ENCODE data around the gene FAM177B. TPM values are rescaled to one million over a fixed set of nuclear protein-coding genes. Genes with fewer than 3 reads are reported as not detected.
"Not testable (repeated sequence)": the region's sequence is repeated elsewhere in the genome, so short reads cannot be mapped to it uniquely, and the experiment has no call there.

Gene FAM177B
- total RNA-seq, 1 experiment from 2014 or later: not detected

GRCh38 chr1:222736470-222736869 lies 532 bp upstream of the FAM177B start:
- no peak for DNase-seq (ENCODE audit: low spot score)
- in situ Hi-C loops (cut with HindIII; ENCODE audit: low sequenced_read_pairs): no loop called here

GRCh38 chr1:222739465-222739864 lies 2.5 kb downstream of the FAM177B start:
- DNase-seq (ENCODE audit: low spot score): no peak
- in situ Hi-C loops (cut with HindIII; ENCODE audit: low sequenced_read_pairs): no loop called here

- DNase-seq (ENCODE audit: low spot score): no peak
- in situ Hi-C loops (cut with HindIII; ENCODE audit: low sequenced_read_pairs): no loop called here
These were observed 2.9 kb downstream of the FAM177B start for GRCh38 chr1:222739929-222740328.

DNA sequence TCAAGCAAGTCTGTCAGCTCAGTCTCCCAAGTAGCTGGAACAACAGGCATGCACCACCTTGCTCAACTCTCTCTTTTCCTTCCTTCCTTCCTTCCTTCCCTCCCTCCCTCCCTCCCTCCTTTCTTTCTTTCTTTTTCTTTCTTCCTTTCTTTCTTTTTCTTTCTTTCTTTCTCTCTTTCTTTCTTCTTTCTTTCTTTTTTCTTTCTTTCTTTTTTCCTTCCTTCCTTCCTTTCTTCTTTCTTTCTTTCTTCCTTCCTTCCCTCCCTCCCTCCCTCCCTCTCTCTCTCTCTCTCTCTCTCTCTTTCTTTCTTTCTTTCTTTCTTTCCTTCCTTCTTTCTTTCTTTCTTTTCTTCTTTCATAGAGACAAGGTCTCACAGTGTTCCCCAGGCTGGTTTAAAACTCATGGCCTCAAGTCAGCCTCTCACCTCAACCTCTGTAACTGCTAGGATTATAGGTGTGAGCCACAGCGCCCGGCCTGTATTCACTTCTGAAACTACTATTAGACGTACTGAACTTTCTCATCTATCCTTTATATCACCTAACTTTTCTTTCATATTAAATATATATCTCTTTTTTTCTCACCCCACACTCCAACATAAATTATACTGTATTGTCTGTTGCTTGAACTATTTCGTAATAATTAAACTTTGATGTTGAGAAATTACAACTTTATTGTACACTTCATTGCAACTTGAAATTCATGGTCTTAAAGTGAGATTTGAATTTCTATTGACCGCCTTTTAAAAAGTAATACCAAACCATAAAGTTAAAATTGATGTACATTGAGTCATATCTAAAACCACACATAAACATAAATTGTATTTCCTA lies 4.8 kb downstream of the FAM177B start:
- DNase-seq (ENCODE audit: low spot score); in situ Hi-C loops (cut with HindIII; ENCODE audit: low sequenced_read_pairs): not testable (repeated sequence)

- in situ Hi-C loops (cut with HindIII; ENCODE audit: low sequenced_read_pairs): no loop called here
- peak; percentile 48 for DNase-seq (ENCODE audit: low spot score)
These were observed 12.9 kb downstream of the FAM177B start for GRCh38 chr1:222749927-222750326.

DNA sequence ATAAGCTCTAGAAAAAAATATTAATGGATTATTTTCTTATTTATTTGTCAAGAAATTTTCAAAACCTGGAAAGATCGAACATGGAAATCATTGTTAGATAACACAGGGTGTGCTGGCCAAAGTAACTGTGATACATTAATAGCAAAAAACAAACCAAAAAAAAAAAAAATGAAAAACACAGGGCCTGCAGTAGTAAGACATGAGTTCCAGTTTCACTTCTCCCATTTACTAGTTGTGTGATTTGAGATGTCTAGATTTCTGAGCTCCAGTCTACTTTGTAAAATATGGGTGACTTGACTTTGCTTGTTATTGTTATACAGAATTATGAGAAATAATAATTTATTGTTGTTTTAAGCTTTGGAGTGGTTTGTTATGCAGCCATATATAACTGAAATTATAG lies 13.6 kb downstream of the FAM177B start:
- DNase-seq (ENCODE audit: low spot score): no peak
- in situ Hi-C loops (cut with HindIII; ENCODE audit: low sequenced_read_pairs): no loop called here

- in situ Hi-C loops (cut with HindIII; ENCODE audit: low sequenced_read_pairs): no loop called here
- DNase-seq (ENCODE audit: low spot score): no peak
These were observed 14.3 kb downstream of the FAM177B start for GRCh38 chr1:222751255-222751654.

DNA sequence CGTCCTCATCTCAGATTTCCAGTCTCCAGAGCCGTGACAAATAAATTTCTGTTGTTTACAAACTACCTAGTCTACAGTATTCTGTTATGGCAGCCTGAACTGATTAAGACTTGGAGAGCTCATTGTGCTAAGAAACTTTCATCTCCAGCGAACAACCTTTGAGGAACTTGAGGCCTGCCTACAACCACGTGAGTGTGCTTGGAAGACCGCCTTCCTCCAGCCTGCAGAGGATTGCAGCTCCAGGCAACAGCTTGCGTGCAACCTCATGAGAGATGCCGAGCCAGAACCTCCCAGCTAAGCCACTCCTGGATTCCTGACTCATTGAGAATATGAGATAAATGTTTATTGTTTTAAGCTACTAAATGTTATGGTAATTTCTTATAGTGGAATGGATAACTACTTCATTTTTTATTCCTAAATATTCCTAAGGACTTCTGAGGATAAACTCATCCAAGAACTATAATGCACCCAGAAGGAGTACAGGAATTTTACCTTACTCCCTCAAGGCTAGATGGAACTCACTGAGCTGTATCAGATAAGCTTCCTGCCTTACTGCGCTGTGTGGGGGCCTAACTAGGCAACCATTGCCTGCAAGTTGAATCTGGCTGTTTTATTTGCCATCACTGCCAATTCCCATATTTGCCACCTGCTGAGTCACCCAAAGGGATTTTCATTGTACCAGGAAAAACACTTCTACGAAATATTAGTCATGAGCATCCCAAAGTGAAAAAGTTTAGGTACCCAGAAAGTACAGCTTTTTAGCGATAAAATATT lies 17.6 kb downstream of the FAM177B start:
- no peak for DNase-seq (ENCODE audit: low spot score)
- in situ Hi-C loops (cut with HindIII; ENCODE audit: low sequenced_read_pairs): no loop called here

DNA sequence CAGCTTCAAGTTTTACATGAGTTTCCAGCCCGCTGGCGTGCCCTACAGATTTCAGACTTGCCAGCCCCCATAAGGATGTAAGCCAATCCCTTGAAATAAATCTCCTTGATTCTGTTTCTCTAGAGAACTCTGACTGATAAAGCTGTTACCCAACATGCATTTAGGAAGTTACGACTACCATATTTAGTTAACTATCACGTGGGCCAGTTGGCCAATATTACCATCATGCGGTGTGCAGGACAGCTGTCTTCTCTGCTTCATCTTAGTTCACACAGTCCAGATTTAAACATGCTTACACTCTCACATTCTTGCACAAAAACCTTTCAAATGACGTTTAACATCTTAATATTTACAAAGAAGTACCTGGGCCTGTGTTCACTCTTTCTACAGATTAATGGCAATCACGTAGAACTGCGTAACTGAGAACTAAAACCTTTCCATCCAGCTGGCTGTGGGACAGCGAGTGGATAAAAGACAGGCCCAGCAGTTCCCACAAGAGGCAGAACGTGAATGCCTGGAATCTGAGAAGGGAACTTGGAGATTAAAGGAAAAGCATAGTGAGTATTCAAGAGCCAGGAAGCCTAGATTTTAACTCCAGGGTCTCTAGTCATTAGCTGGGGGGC lies 20.8 kb downstream of the FAM177B start:
- in situ Hi-C loops (cut with HindIII; ENCODE audit: low sequenced_read_pairs): no loop called here
- no peak for DNase-seq (ENCODE audit: low spot score)

DNA sequence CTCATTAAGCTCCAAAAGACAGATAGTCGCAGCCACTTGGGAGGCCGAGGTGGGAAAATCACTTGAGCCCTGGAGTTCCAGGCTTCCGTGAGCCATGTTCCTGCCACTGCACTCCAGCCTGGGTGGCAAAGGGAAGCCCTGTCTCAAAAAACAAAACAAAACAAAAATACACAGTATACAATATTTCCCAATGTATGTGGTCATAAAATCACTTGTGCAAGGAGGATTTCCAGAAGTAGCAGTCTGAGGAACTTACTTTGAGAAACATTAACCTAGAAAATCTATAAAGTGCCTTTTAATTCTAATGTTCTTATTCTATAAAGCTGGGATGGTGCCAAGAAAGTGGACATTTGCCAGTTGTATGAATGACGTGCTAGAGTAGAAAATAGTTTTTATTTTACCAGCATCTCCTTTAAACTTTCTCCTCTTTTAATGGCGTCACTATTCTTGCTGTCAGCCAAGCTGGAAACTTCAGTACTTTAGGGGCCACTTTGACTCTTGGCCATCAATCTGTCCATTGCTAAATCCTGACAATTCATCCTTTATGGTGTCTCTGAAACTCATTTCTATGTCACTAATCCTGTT lies 22.5 kb downstream of the FAM177B start:
- DNase-seq (ENCODE audit: low spot score): no peak
- in situ Hi-C loops (cut with HindIII; ENCODE audit: low sequenced_read_pairs): no loop called here

DNA sequence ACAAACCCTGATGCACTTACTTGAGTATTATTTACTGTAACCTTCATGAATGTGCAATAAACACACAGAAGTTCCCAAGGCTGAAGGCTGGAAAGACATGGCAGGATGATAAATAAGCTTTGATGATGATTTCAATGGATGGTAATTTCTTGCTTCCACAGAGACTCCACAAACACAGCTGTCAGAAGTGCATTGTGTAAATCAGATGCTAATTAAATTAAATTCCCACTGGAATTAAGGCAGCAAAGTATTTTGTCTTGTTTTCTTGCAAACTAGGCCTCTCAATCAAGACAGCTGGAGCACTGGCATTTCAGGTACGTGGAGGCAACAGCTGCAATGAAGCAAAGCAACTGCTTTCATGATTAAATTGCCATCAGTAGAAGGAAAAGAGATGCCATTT lies 24.1 kb downstream of the FAM177B start:
- DNase-seq (ENCODE audit: low spot score): no peak
- in situ Hi-C loops (cut with HindIII; ENCODE audit: low sequenced_read_pairs): no loop called here

GRCh38 chr1:222762178-222762577 lies 25.2 kb downstream of the FAM177B start:
- in situ Hi-C loops (cut with HindIII; ENCODE audit: low sequenced_read_pairs): not testable (repeated sequence)

DNA sequence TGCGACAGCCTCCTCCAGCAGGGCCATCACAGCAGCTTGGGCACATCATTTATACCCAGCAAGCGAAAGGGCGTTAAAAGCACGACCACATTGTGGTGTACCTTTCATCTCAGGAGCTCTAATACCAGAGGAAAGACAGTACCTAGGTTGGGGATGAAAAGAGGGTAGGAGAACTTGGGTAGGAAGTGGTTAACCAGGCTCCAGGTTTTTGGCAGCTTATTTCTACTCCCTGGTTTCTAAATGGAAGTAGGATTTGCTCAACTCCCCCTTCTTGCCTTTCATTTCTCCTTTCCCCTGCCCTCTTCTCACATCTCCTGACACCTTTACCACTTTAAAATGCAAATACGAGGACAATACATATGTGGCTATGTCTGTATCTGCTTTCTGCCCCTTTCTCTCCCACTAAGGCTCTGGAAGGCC lies 30.2 kb downstream of the FAM177B start:
- no peak for DNase-seq (ENCODE audit: low spot score)
- in situ Hi-C loops (cut with HindIII; ENCODE audit: low sequenced_read_pairs): no loop called here

More at GRCh38 chr1:222762178-222762577, 25.2 kb downstream of the FAM177B start:
- not testable (repeated sequence) for DNase-seq (ENCODE audit: low spot score)

GRCh38 chr1:222768592-222768991 lies 31.6 kb downstream of the FAM177B start:
- in situ Hi-C loops (cut with HindIII; ENCODE audit: low sequenced_read_pairs): no loop called here
- no peak for DNase-seq (ENCODE audit: low spot score)

DNA sequence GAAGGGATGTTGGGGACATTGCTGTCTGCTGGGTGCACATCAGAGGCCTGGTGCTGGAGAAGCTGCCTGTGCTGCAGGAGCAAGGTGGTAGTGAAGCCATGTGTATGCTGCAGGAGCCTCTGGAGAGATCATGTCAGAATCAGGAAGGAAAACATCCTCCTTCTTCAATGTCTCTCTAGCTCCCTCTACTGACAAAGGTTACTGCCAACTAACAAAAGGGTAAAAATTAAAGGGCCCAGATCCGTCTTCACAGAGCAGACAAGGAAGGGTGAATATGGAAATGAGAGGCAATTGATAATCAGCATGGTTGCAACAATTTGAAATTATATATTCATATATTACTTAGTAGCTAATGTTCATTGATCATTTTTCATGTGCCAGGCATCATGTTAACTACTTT lies 32.2 kb downstream of the FAM177B start:
- in situ Hi-C loops (cut with HindIII; ENCODE audit: low sequenced_read_pairs): no loop called here
- DNase-seq (ENCODE audit: low spot score): no peak

GRCh38 chr1:222769971-222770620 lies 33.1 kb downstream of the FAM177B start:
- DNase-seq (ENCODE audit: low spot score): no peak
- in situ Hi-C loops (cut with HindIII; ENCODE audit: low sequenced_read_pairs): no loop called here

DNA sequence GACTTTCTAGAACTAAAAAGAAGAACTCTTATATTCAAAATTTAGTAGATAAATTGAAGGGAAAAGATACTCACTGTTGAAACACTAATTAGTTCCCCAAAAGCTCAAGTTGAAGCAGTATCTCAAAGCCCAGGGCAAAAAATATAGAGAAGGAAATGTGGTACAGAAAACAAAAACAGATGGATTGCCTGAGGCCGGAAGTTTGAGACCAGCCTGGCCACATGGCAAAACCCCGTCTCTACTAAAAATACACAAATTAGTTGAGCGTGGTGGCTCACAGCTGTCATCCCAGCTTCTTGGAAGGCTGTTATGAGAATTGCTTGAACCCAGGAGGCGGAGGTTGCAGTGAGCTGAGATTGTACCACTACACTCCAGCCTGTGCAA lies 36.0 kb downstream of the FAM177B start:
- DNase-seq (ENCODE audit: low spot score): peak; percentile 90
- in situ Hi-C loops (cut with HindIII; ENCODE audit: low sequenced_read_pairs): no loop called here

- in situ Hi-C loops (cut with HindIII; ENCODE audit: low sequenced_read_pairs): no loop called here
- DNase-seq (ENCODE audit: low spot score): no peak
These were observed 40.5 kb downstream of the FAM177B start for GRCh38 chr1:222777463-222777862.

DNA sequence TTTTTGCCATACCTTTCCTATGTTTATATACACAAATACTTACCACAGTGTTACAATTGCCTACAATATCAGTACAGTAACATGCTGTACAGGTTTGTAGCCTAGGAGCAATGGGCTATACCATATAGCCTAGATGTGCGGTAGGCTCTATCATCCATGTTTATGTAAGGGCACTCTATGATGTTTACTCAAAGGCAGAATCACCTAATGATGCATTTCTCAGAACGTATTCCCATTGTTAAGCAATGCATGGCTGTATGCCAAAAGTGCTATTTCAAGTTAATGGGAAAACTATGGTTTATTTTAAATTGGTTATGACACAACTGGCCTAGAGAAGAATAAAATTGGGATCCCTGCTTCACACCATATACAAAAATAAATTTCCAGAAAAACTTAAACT lies 41.0 kb downstream of the FAM177B start:
- DNase-seq (ENCODE audit: low spot score): no peak
- in situ Hi-C loops (cut with HindIII; ENCODE audit: low sequenced_read_pairs): no loop called here

All from G401 (cell line).